Muscle of back (tissue), 11 donors: Measurements from ENCODE around the gene AKAP12. TPM values are rescaled to one million over a fixed set of nuclear protein-coding genes. Genes with fewer than 3 reads are reported as not detected.
"Not testable (repeated sequence)": the region's sequence is repeated elsewhere in the genome, so short reads cannot be mapped to it uniquely, and the experiment has no call there.

Source experiments
- DNase-seq, 3 donors: peaks; one replicate each; pipeline versions ENCODE4 v3.0.0 to v3.0.0-alpha.2; 2013
- polyA plus RNA-seq, 10 donors: library from polyadenylated mRNA; unstranded; fragments of 120-200 nt; gene quantifications; one replicate each; pipeline ENCODE4 v1.2.1, GENCODE V29; 2013; ENCODE audit not compliant: insufficient read length in 10 of 10

AKAP12 gene
- polyA plus RNA-seq, 10 donors = 95.4 to 171 (median 121) TPM

GRCh38 chr6:151379933-151380847 is 140.4 kb downstream of the AKAP12 start:
- no peak for DNase-seq

- no peak for DNase-seq
These were observed 141.1 kb downstream of the AKAP12 start for GRCh38 chr6:151380848-151381205.

GRCh38 chr6:151381722-151382121 is 142.0 kb downstream of the AKAP12 start:
- no peak for DNase-seq

- DNase-seq = not testable (repeated sequence)
These were observed 142.9 kb downstream of the AKAP12 start for GRCh38 chr6:151382631-151383030.

GRCh38 chr6:151384151-151384550 is 144.4 kb downstream of the AKAP12 start:
- no peak for DNase-seq

- no peak for DNase-seq
These were observed 145.4 kb downstream of the AKAP12 start for GRCh38 chr6:151385177-151385576.

GRCh38 chr6:151387175-151387970 is 147.6 kb downstream of the AKAP12 start:
- DNase-seq = peak in 1 of 3 donors; percentile 46

- no peak for DNase-seq
These were observed 148.5 kb downstream of the AKAP12 start for GRCh38 chr6:151388236-151388635.

- peak in 1 of 3 donors; percentile 27 for DNase-seq
These were observed 149.3 kb downstream of the AKAP12 start for GRCh38 chr6:151388997-151389617.

- peak in 1 of 3 donors; percentile 65 for DNase-seq
These were observed 150.0 kb downstream of the AKAP12 start for GRCh38 chr6:151389618-151390275.

GRCh38 chr6:151390276-151390850 is 150.6 kb downstream of the AKAP12 start:
- DNase-seq = peak; percentile 100

- DNase-seq = peak; percentile 69 to 93 (median 83)
These were observed 151.2 kb downstream of the AKAP12 start for GRCh38 chr6:151390851-151391470.

GRCh38 chr6:151391471-151392413 is 152.0 kb downstream of the AKAP12 start, which contains the start of gene ZBTB2:
ZBTB2 (minus strand) TSS chr6:151391559; CDS start chr6:151373637, 17,922 bp downstream.
- DNase-seq = peak; percentile 66 to 88 (median 68)

- DNase-seq = no peak
These were observed 152.7 kb downstream of the AKAP12 start for GRCh38 chr6:151392427-151392826.

- DNase-seq = no peak
These were observed 153.6 kb downstream of the AKAP12 start for GRCh38 chr6:151393410-151393809.

GRCh38 chr6:151399679-151400078 is 159.9 kb downstream of the AKAP12 start:
- DNase-seq = no peak

- peak in 1 of 3 donors; percentile 43 for DNase-seq
These were observed 160.7 kb downstream of the AKAP12 start for GRCh38 chr6:151400473-151400872.

- no peak for DNase-seq
These were observed 162.5 kb downstream of the AKAP12 start for GRCh38 chr6:151402228-151402627.

GRCh38 chr6:151403919-151404308 is 164.1 kb downstream of the AKAP12 start:
- DNase-seq = no peak
